Motor neuron (in vitro differentiated cells): ENCODE data around the gene GNB1L. TPM values are rescaled to one million over a fixed set of nuclear protein-coding genes. Genes with fewer than 3 reads are reported as not detected.

Experiments used
- ATAC-seq, 8 experiments: fragments of 200-7000 bp; cut with Tn5 transposase; replicated peaks in 6 of 8; 2 replicates each; pipeline ENCODE4 v1.8.0; 2021; ENCODE audit warnings: mild to moderate bottlenecking in 8 of 8, moderate library complexity in 8 of 8
- H3K27ac ChIP-seq, 2 donors: fragments of 250-450 bp; sonication (Bioruptor Pico); 2 replicates each; pipeline ENCODE4 v1.9.0; 2021; ENCODE audit warnings: antibody characterized with exemption in 2 of 2, mild to moderate bottlenecking in 2 of 2, moderate library complexity in 1 of 2
- H3K4me1 ChIP-seq, 2 donors: fragments of 250-450 bp; sonication (Bioruptor Pico); replicated peaks in 1 of 2; 2 replicates each; pipeline ENCODE4 v1.6.1; 2021; ENCODE audit warnings: antibody characterized with exemption in 2 of 2, mild to moderate bottlenecking in 2 of 2, moderate library complexity in 1 of 2
- H3K4me3 ChIP-seq, 5 donors: fragments of 250-450 bp; sonication (Bioruptor Pico); 2 replicates each; pipeline ENCODE4 v1.9.0; 2021; ENCODE audit warnings: antibody characterized with exemption in 5 of 5, mild to moderate bottlenecking in 5 of 5, moderate library complexity in 4 of 5
- WGBS, 10 experiments: fragments of 450-650 bp; shearing (Covaris generic); methylation state at CpG; one replicate each; pipeline ENCODE4 v1.0.0; 2022; 5-methylcytosine and 5-hydroxymethylcytosine counted together
- in situ Hi-C, 9 experiments: fragments of 400-800 bp; cut with MboI; loops; one replicate each; pipeline ENCODE4 v1.15.0; 2021; ENCODE audit warnings: low sequenced_read_pairs in 9 of 9, low pct_unique_long_range_greater_than_20kb in 2 of 9; ENCODE audit not compliant: unreplicated experiment in 9 of 9
- total RNA-seq, 8 experiments: library from RNA; unstranded; fragments of 300-600 nt; gene quantifications; 2 replicates each; pipeline versions ENCODE4 v1.2.3 to v1.2.4, GENCODE V29; 2022

The GNB1L gene
- total RNA-seq, 8 experiments from 2014 or later: 5.6 to 7.2 (median 6.4) TPM

GRCh38 chr22:19871845-19872778, 17.4 kb upstream of the GNB1L start:
- no peak for ATAC-seq
- WGBS, 10 experiments: 60 to 100% (median 80%) methylated on average over 1 of the region's 16 CpGs; no CpG with 5 or more reads in 7 of the 10 experiments
- H3K27ac ChIP-seq: no peak overlapping the region
- no peak overlapping the region for H3K4me3 ChIP-seq
- peaks cover 9 to 15% of the 10 kb centered on the region in 2 donors for H3K4me1 ChIP-seq
- in situ Hi-C loops: no loop called here

GRCh38 chr22:19871023-19871844, 16.6 kb upstream of the GNB1L start:
- WGBS, 10 experiments: 80 to 88% methylated on average over 1 to 4 of the region's 19 CpGs; no CpG with 5 or more reads in 8 of the 10 experiments
- H3K4me3 ChIP-seq: no peak overlapping the region
- no peak for ATAC-seq
- peak overlapping the region in 1 of 2 donors; percentile 47 for H3K27ac ChIP-seq
- in situ Hi-C loops: no loop called here
- H3K4me1 ChIP-seq: peaks cover 9 to 15% of the 10 kb centered on the region in 2 donors

GRCh38 chr22:19870153-19871022, 15.7 kb upstream of the GNB1L start:
- WGBS, 10 experiments: 87 to 100% (median 100%) methylated on average over 1 to 5 of the region's 30 CpGs; no CpG with 5 or more reads in 5 of the 10 experiments
- H3K4me1 ChIP-seq: peaks cover 9 to 15% of the 10 kb centered on the region in 2 donors
- H3K4me3 ChIP-seq: no peak overlapping the region
- in situ Hi-C loops: no loop called here
- ATAC-seq: no peak
- H3K27ac ChIP-seq: no peak overlapping the region

GRCh38 chr22:19869497-19870152, 15.0 kb upstream of the GNB1L start:
- ATAC-seq: no peak
- no peak overlapping the region for H3K4me3 ChIP-seq
- 80 to 100% (median 94%) methylated on average over 2 to 6 of the region's 12 CpGs; no CpG with 5 or more reads in 6 of the 10 experiments for WGBS, 10 experiments
- peaks cover 9 to 10% of the 10 kb centered on the region in 2 donors for H3K4me1 ChIP-seq
- in situ Hi-C loops: no loop called here
- H3K27ac ChIP-seq: no peak overlapping the region

GRCh38 chr22:19868773-19869471, 14.2 kb upstream of the GNB1L start:
- WGBS, 10 experiments: 6 to 98% (median 50%) methylated on average over 1 to 9 of the region's 23 CpGs; no CpG with 5 or more reads in 4 of the 10 experiments
- in situ Hi-C loops: no loop called here
- Histone ChIP-seq H3K4me1 (peaks cover 6 to 9% of the 10 kb centered on the region in 2 donors), H3K27ac (no peak overlapping the region), H3K4me3 (no peak overlapping the region)
- ATAC-seq: peak in 7 of 8 experiments; percentile 47 to 85 (median 80)

- in situ Hi-C loops: no loop called here
- WGBS, 10 experiments: 57 to 100% (median 94%) methylated on average over 1 to 3 of the region's 3 CpGs; no CpG with 5 or more reads in 1 of the 10 experiments
- H3K4me1 ChIP-seq: peaks cover 6 to 9% of the 10 kb centered on the region in 2 donors
- H3K4me3 ChIP-seq: no peak overlapping the region
- H3K27ac ChIP-seq: no peak overlapping the region
- no peak for ATAC-seq
Observed at GRCh38 chr22:19868333-19868732, 13.7 kb upstream of the GNB1L start.

- H3K4me1 ChIP-seq: peaks cover 6 to 9% of the 10 kb centered on the region in 2 donors
- ATAC-seq: no peak
- 80 to 100% (median 90%) methylated on average over 1 to 7 of the region's 7 CpGs for WGBS, 10 experiments
- H3K4me3 ChIP-seq: no peak overlapping the region
- in situ Hi-C loops: no loop called here
- no peak overlapping the region for H3K27ac ChIP-seq
Observed at GRCh38 chr22:19867617-19868016, 12.9 kb upstream of the GNB1L start.

- in situ Hi-C loops: no loop called here
- no peak for ATAC-seq
- Histone ChIP-seq H3K27ac (no peak overlapping the region), H3K4me3 (no peak overlapping the region), H3K4me1 (peaks cover 6 to 9% of the 10 kb centered on the region in 2 donors)
- WGBS, 10 experiments: 83 to 100% (median 95%) methylated on average over 1 to 3 of the region's 3 CpGs
Observed at GRCh38 chr22:19866665-19867009, 12.0 kb upstream of the GNB1L start.

- Histone ChIP-seq H3K27ac (no peak overlapping the region), H3K4me3 (no peak overlapping the region), H3K4me1 (peaks cover 6 to 9% of the 10 kb centered on the region in 2 donors)
- no peak for ATAC-seq
- 76 to 96% (median 82%) methylated on average over 6 to 12 of the region's 12 CpGs for WGBS, 10 experiments
- in situ Hi-C loops: no loop called here
Observed at GRCh38 chr22:19865141-19865829, 10.6 kb upstream of the GNB1L start.

- ATAC-seq: no peak
- Histone ChIP-seq H3K4me1 (peaks cover 6 to 9% of the 10 kb centered on the region in 2 donors), H3K27ac (no peak overlapping the region), H3K4me3 (no peak overlapping the region)
- 88 to 100% (median 96%) methylated on average over 1 to 4 of the region's 5 CpGs; no CpG with 5 or more reads in 1 of the 10 experiments for WGBS, 10 experiments
- in situ Hi-C loops: no loop called here
Observed at GRCh38 chr22:19864538-19865106, 9.9 kb upstream of the GNB1L start.

- in situ Hi-C loops: no loop called here
- no peak overlapping the region for H3K27ac ChIP-seq
- H3K4me3 ChIP-seq: no peak overlapping the region
- 78 to 94% (median 87%) methylated on average over 2 to 5 of the region's 5 CpGs; no CpG with 5 or more reads in 2 of the 10 experiments for WGBS, 10 experiments
- no peak for ATAC-seq
- no peaks in the 10 kb centered on the region for H3K4me1 ChIP-seq
Observed at GRCh38 chr22:19863571-19863970, 8.9 kb upstream of the GNB1L start.
